Endothelial cell of umbilical vein (primary cell): ENCODE measurements around the gene MOB2. TPM values are rescaled to one million over a fixed set of nuclear protein-coding genes. Genes with fewer than 3 reads are reported as not detected.

Source experiments
- BruUV-seq: library from RNA; stranded (reverse); fragments of 400-500 nt; replicated peaks from 2 replicates; lab custom pipeline; 2021; lab: Mats Ljungman, UMichigan
- CTCF ChIA-PET: fragments of 300-600, 350-600 bp; sonication (Branson Sonifier 250); formaldehyde crosslinking; loops from one replicate; lab custom pipeline; 2021; ENCODE audit warnings: antibody characterized with exemption, inconsistent platforms; lab: Charles Lee
- POLR2A ChIA-PET: fragments of 300-600, 350-600 bp; sonication (Branson Sonifier 250); formaldehyde crosslinking; loops from one replicate; lab custom pipeline; 2021; ENCODE audit warnings: antibody characterized with exemption, inconsistent platforms; lab: Charles Lee
- DNase-seq: peaks from one replicate; pipeline ENCODE4 v3.0.0-alpha.2; 2011; ENCODE audit warnings: low read depth, low spot score
- FAIRE-seq: peaks from 2 replicates; lab custom pipeline; 2011; peaks lifted over from hg19 to GRCh38; lab: Jason Lieb, UNC
- H2AFZ ChIP-seq: 2 replicates; pipeline ENCODE4 v1.6.0; 2012; ENCODE audit warnings: low read depth, low read length, control low read depth, inconsistent platforms
- H3K27ac ChIP-seq: 2 replicates; pipeline ENCODE4 v1.5.1; 2011; ENCODE audit warnings: low read depth, mild to moderate bottlenecking, control low read depth, low read length, moderate library complexity; ENCODE audit not compliant: insufficient read depth
- H3K27me3 ChIP-seq, 2 experiments: 2 replicates each; pipeline versions ENCODE4 v1.6.0 to v1.6.1; 2011; ENCODE audit warnings: low read length in 2 of 2, mixed read lengths in 1 of 2; ENCODE audit not compliant: control insufficient read depth in 2 of 2, insufficient read depth in 2 of 2
- H3K36me3 ChIP-seq, 2 experiments: 2 replicates in 1 of 2; 3 replicates in 1 of 2; pipeline ENCODE4 v1.5.1; 2011; ENCODE audit warnings: low read length in 2 of 2, mild to moderate bottlenecking in 1 of 2, moderate library complexity in 1 of 2; ENCODE audit not compliant: control insufficient read depth in 2 of 2, insufficient read depth in 2 of 2; ENCODE audit errors: extremely low read depth in 1 of 2
- H3K4me1 ChIP-seq: 3 replicates; pipeline ENCODE4 v1.5.1; 2011; ENCODE audit warnings: mild to moderate bottlenecking, low read length; ENCODE audit not compliant: control insufficient read depth, insufficient read depth; ENCODE audit errors: extremely low read depth
- H3K4me2 ChIP-seq: 2 replicates; pipeline ENCODE4 v1.6.1; 2011; ENCODE audit warnings: low read length, control low read depth, mixed read lengths; ENCODE audit not compliant: insufficient read depth
- H3K4me3 ChIP-seq, 3 experiments: fragments of 200-600 bp in 1 of 3; sonication (generic), shearing (Covaris generic) in 1 of 3; replicated peaks in 1 of 3; 2 replicates each; pipeline ENCODE4 v1.5.1; 2011 to 2016; ENCODE audit warnings: control low read depth in 3 of 3, low read length in 3 of 3, mild to moderate bottlenecking in 2 of 3, inconsistent platforms in 1 of 3, low read depth in 1 of 3, moderate library complexity in 1 of 3; ENCODE audit not compliant: insufficient read depth in 1 of 3
- H3K79me2 ChIP-seq: 2 replicates; pipeline ENCODE4 v1.6.0; 2012; ENCODE audit warnings: low read length, inconsistent platforms; ENCODE audit not compliant: control insufficient read depth, insufficient read depth
- H3K9ac ChIP-seq: replicated peaks from 2 replicates; pipeline ENCODE3; 2011; ENCODE audit warnings: low read length, control low read depth; ENCODE audit not compliant: insufficient read depth; ENCODE audit errors: extremely low read depth
- H3K9me1 ChIP-seq: replicated peaks from 3 replicates; pipeline ENCODE4 v1.6.0; 2011; ENCODE audit warnings: mild to moderate bottlenecking, low read length; ENCODE audit not compliant: control insufficient read depth, insufficient read depth; ENCODE audit errors: extremely low read depth
- H3K9me3 ChIP-seq: replicated peaks from 2 replicates; pipeline ENCODE4 v1.5.1; 2012; ENCODE audit warnings: low read length, inconsistent platforms; ENCODE audit not compliant: control insufficient read depth, insufficient read depth
- H4K20me1 ChIP-seq: replicated peaks from 2 replicates; pipeline ENCODE3; 2011; ENCODE audit warnings: mild to moderate bottlenecking, low read length; ENCODE audit not compliant: control insufficient read depth, insufficient read depth; ENCODE audit errors: extremely low read depth
- EZH2 ChIP-seq: IDR thresholded peaks from 2 replicates; pipeline ENCODE4 v1.6.1; 2012; ENCODE audit warnings: borderline replicate concordance, low read depth, mild to moderate bottlenecking, moderate library complexity, low read length, inconsistent platforms; ENCODE audit not compliant: severe bottlenecking
- FOS ChIP-seq: IDR thresholded peaks from 2 replicates; pipeline ENCODE4 v1.6.1; 2011; ENCODE audit warnings: mild to moderate bottlenecking, low read length, moderate library complexity, borderline replicate concordance; ENCODE audit not compliant: insufficient read depth
- GATA2 ChIP-seq: IDR thresholded peaks from 2 replicates; pipeline ENCODE4 v1.7.0; 2011; ENCODE audit warnings: low read depth, mild to moderate bottlenecking, moderate library complexity, mixed read lengths, low read length; ENCODE audit not compliant: insufficient read length, insufficient read depth
- JUN ChIP-seq: IDR thresholded peaks from 2 replicates; pipeline ENCODE4 v1.6.1; 2011; ENCODE audit warnings: borderline replicate concordance, low read depth; ENCODE audit not compliant: insufficient read length, insufficient read depth
- MYC ChIP-seq: IDR thresholded peaks from one replicate; pipeline ENCODE4 v1.6.1; 2011; ENCODE audit warnings: mild to moderate bottlenecking, low read depth, low read length
- POLR2A ChIP-seq: IDR thresholded peaks from 2 replicates; pipeline ENCODE4 v1.6.1; 2012; ENCODE audit warnings: low read depth, mild to moderate bottlenecking, control low read depth, low read length
- POLR2AphosphoS5 ChIP-seq: IDR thresholded peaks from 2 replicates; pipeline ENCODE4 v1.6.1; 2012; ENCODE audit warnings: low read depth, mild to moderate bottlenecking, control low read depth, low read length, moderate library complexity; ENCODE audit not compliant: insufficient read depth
- dilution Hi-C: fragments of 300-500 bp; cut with MboI; formaldehyde crosslinking; loops from one replicate; pipeline ENCODE4 v1.15.0; 2019; ENCODE audit warnings: low sequenced_read_pairs; ENCODE audit not compliant: extremely low pct_ligation_motif_present
- intact Hi-C: fragments of 100-400 bp; cut with micrococcal nuclease; formaldehyde crosslinking; loops from one replicate; pipeline ENCODE4 v1.10.0; 2022
- polyA plus RNA-seq, 4 experiments: library from polyadenylated mRNA; depleted of rRNA in 3 of 4; stranded (reverse) in 3 of 4; unstranded in 1 of 4; fragments of >200 nt; gene quantifications; 2 replicates each; pipeline versions ENCODE4 v1.2.1 to v1.2.3, GENCODE V29; 2011 to 2012; ENCODE audit warnings: missing spikeins in 1 of 4
- total RNA-seq: library from RNA; stranded (reverse); gene quantifications from 2 replicates; pipeline ENCODE4 v1.2.3, GENCODE V29; 2021
- TF ChIP-seq, protein P1 (sequence below), 2 donors: IDR thresholded peaks; 1 replicate in 1 of 2; 2 replicates in 1 of 2; pipeline ENCODE4 v1.5.1; 2011; ENCODE audit warnings: low read length in 2 of 2, mild to moderate bottlenecking in 2 of 2, moderate library complexity in 2 of 2, control low read depth in 1 of 2, inconsistent platforms in 1 of 2, low read depth in 1 of 2; ENCODE audit not compliant: insufficient read depth in 1 of 2; ENCODE audit errors: extremely low read depth in 1 of 2

The MOB2 gene
- total and polyA plus RNA-seq, 2 donors (not counting 3 experiments of a cell fraction or from before 2014, with no cell fraction given) = 38.2 to 50.6 TPM

DNA sequence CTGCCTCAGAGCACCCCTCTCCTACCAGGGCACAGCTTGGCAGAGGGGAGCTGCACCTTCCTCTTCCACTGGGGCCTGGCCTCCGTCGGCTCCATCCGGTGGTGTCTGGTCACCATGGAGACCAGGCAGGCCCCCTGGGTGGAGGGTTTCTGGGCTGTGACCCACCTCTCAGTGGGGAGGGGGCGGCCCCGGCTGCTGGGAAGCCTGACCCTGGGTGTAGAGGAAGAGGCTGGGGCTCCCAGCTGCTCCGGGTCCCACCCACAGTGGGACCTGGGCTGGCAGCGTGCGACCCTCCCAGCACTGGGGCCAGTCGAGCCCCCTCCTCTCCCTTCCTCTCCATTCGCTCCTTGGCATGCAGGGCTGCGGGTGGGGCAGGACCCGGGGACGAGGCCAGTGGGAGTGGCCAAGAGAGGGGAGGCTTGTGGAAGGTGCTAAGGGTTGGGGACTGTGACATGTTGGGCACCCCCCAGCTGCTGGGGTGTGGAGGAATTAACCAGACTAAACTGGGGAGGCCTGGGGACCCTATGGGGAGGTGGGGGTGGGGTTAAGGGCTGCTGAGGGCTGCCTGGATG, 50.0 kb downstream of the MOB2 start:
- POLR2A ChIA-PET = no interaction called here
- DNase-seq (no peak), FAIRE-seq (no peak)
- TF ChIP-seq POLR2A (no peak), GATA2 (no peak), JUN (no peak), EZH2 (no peak), MYC (no peak), POLR2AphosphoS5 (no peak), FOS (no peak)
- TF ChIP-seq, protein P1, sequence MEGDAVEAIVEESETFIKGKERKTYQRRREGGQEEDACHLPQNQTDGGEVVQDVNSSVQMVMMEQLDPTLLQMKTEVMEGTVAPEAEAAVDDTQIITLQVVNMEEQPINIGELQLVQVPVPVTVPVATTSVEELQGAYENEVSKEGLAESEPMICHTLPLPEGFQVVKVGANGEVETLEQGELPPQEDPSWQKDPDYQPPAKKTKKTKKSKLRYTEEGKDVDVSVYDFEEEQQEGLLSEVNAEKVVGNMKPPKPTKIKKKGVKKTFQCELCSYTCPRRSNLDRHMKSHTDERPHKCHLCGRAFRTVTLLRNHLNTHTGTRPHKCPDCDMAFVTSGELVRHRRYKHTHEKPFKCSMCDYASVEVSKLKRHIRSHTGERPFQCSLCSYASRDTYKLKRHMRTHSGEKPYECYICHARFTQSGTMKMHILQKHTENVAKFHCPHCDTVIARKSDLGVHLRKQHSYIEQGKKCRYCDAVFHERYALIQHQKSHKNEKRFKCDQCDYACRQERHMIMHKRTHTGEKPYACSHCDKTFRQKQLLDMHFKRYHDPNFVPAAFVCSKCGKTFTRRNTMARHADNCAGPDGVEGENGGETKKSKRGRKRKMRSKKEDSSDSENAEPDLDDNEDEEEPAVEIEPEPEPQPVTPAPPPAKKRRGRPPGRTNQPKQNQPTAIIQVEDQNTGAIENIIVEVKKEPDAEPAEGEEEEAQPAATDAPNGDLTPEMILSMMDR (IDR thresholded peaks at IDR 0.05; ENCODE audit: extremely low read depth in 1 of 2, insufficient read depth in 1 of 2, low read depth in 1 of 2, low read length in 2 of 2) = no peak
- Histone ChIP-seq H3K27me3 (no peaks in the 10 kb centered on the region), H2AFZ (no peak overlapping the region), H3K9ac (no peak overlapping the region), H3K36me3 (no peaks in the 10 kb centered on the region), H3K4me2 (no peak overlapping the region), H3K4me3 (no peak overlapping the region), H3K4me1 (no peaks in the 10 kb centered on the region), H3K27ac (no peak overlapping the region), H3K79me2 (no peaks in the 10 kb centered on the region), H3K9me1 (no peaks in the 10 kb centered on the region), H4K20me1 (no peaks in the 10 kb centered on the region), H3K9me3 (no peaks in the 10 kb centered on the region)
- CTCF ChIA-PET = no interaction called here
- dilution Hi-C loops = no loop called here
- no TSS peak for BruUV-seq
- intact Hi-C loops = no loop called here
